ENCODE measurements around the gene MAP2K7. TPM values are rescaled to one million over a fixed set of nuclear protein-coding genes. Genes with fewer than 3 reads are reported as not detected.

MAP2K7 gene
- total RNA-seq, 1 donor from 2014 or later, result 42.2 TPM

- Mint-ChIP-seq H3K4me3 (no peak overlapping the region), H3K9me3 (no peaks in the 10 kb centered on the region), H3K27me3 (no peaks in the 10 kb centered on the region), H3K4me1 (ENCODE audit: unreplicated experiment) (no peaks in the 10 kb centered on the region), H3K36me3 (peaks cover 3% of the 10 kb centered on the region), H3K27ac (no peak overlapping the region)
- TF ChIP-seq CTCF (conservative IDR thresholded peaks at IDR 0.05), result no peak
- no peak for DNase-seq (ENCODE audit: extremely low spot score, unreplicated experiment)
Measured at GRCh38 chr19:7934766-7935165, 31.1 kb downstream of the MAP2K7 start.

- Mint-ChIP-seq H3K4me1 (ENCODE audit: unreplicated experiment) (peaks cover 22% of the 10 kb centered on the region), H3K27me3 (no peaks in the 10 kb centered on the region), H3K27ac (peak overlapping the region; percentile 77), H3K36me3 (peaks cover 3% of the 10 kb centered on the region), H3K4me3 (peak overlapping the region; percentile 65), H3K9me3 (no peaks in the 10 kb centered on the region)
- no peak for DNase-seq (ENCODE audit: extremely low spot score, unreplicated experiment)
- TF ChIP-seq CTCF (conservative IDR thresholded peaks at IDR 0.05), result no peak
Measured at GRCh38 chr19:7940841-7941240, 37.2 kb downstream of the MAP2K7 start.

- no peak for DNase-seq (ENCODE audit: extremely low spot score, unreplicated experiment)
- TF ChIP-seq CTCF (conservative IDR thresholded peaks at IDR 0.05), result no peak
- Mint-ChIP-seq H3K36me3 (peaks cover 3% of the 10 kb centered on the region), H3K4me1 (ENCODE audit: unreplicated experiment) (peaks cover 22% of the 10 kb centered on the region), H3K27me3 (no peaks in the 10 kb centered on the region), H3K4me3 (peak overlapping the region; percentile 97), H3K27ac (peak overlapping the region; percentile 99), H3K9me3 (no peaks in the 10 kb centered on the region)
Measured at GRCh38 chr19:7941895-7942596, 38.4 kb downstream of the MAP2K7 start.

- no peak for DNase-seq (ENCODE audit: extremely low spot score, unreplicated experiment)
- no peak for TF ChIP-seq CTCF (conservative IDR thresholded peaks at IDR 0.05)
- Mint-ChIP-seq H3K4me1 (ENCODE audit: unreplicated experiment) (peaks cover 22% of the 10 kb centered on the region), H3K27me3 (no peaks in the 10 kb centered on the region), H3K27ac (peak overlapping the region; percentile 99), H3K4me3 (peak overlapping the region; percentile 97), H3K36me3 (peaks cover 3% of the 10 kb centered on the region), H3K9me3 (no peaks in the 10 kb centered on the region)
Measured at GRCh38 chr19:7942981-7943443, 39.3 kb downstream of the MAP2K7 start.

GRCh38 chr19:7943444-7944176 is 39.9 kb downstream of the MAP2K7 start, which contains the start of gene TIMM44:
Gene TIMM44, minus strand, starts transcription at chr19:7943666. Its CDS starts 15 bp downstream, at chr19:7943651.
- Mint-ChIP-seq H3K9me3 (no peaks in the 10 kb centered on the region), H3K27me3 (no peaks in the 10 kb centered on the region), H3K36me3 (peaks cover 3% of the 10 kb centered on the region), H3K4me3 (peak within 1 kb of the TSS; percentile 97), H3K4me1 (ENCODE audit: unreplicated experiment) (peaks cover 22% of the 10 kb centered on the region), H3K27ac (peak within 1 kb of the TSS; percentile 99)
- no peak for TF ChIP-seq CTCF (conservative IDR thresholded peaks at IDR 0.05)
- DNase-seq (ENCODE audit: extremely low spot score, unreplicated experiment), result peak; percentile 99

Measured in type B pancreatic cell (in vitro differentiated cells).